ENCODE data around the gene GDF10.

The GDF10 gene

DNA sequence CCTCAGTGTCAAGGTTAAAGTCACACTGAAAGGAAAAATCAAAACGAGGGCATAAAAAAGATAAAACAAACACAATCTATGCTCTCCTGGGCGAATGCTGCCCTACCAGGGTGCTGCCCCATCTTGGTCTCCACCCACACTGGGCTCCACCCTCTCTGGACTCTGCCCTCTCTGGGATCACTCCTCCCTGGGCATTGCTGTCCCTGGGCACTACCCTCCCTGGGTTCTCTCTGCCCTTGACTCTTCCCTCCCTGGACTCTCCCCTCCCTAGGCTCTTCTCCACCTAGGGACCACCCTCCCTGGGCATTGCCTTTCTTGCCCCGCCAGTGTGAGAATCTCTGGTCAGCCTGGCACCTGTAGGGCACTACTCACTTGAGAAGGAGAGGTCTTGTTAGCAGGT is 30.8 kb downstream of the GDF10 start:
- Histone ChIP-seq H3K4me1 (ENCODE audit: low read length) (no peaks in the 10 kb centered on the region), H3K4me2 (ENCODE audit: low read depth, low read length) (no peak overlapping the region), H3K79me2 (ENCODE audit: low read length) (no peaks in the 10 kb centered on the region), H3K4me3 (ENCODE audit: low read length) (no peak overlapping the region), H3K27ac (ENCODE audit: low read length) (no peak overlapping the region), H3K9ac (ENCODE audit: low read length) (no peak overlapping the region), H3K9me3 (replicated peaks; ENCODE audit: insufficient read depth, low read length) (no peaks in the 10 kb centered on the region), H3K27me3 (replicated peaks; ENCODE audit: insufficient read depth, low read length) (no peaks in the 10 kb centered on the region), H3K36me3 (replicated peaks; ENCODE audit: insufficient read depth, low read length) (no peaks in the 10 kb centered on the region), H3K9me2 (replicated peaks; ENCODE audit: insufficient read depth, low read length) (no peaks in the 10 kb centered on the region), H3F3A (ENCODE audit: insufficient read depth, low read length) (no peaks in the 10 kb centered on the region), H2AFZ (ENCODE audit: low read length) (no peak overlapping the region), H4K20me1 (ENCODE audit: insufficient read depth, low read length) (no peaks in the 10 kb centered on the region)
- DNase-seq = no peak
- TF ChIP-seq, protein P1, sequence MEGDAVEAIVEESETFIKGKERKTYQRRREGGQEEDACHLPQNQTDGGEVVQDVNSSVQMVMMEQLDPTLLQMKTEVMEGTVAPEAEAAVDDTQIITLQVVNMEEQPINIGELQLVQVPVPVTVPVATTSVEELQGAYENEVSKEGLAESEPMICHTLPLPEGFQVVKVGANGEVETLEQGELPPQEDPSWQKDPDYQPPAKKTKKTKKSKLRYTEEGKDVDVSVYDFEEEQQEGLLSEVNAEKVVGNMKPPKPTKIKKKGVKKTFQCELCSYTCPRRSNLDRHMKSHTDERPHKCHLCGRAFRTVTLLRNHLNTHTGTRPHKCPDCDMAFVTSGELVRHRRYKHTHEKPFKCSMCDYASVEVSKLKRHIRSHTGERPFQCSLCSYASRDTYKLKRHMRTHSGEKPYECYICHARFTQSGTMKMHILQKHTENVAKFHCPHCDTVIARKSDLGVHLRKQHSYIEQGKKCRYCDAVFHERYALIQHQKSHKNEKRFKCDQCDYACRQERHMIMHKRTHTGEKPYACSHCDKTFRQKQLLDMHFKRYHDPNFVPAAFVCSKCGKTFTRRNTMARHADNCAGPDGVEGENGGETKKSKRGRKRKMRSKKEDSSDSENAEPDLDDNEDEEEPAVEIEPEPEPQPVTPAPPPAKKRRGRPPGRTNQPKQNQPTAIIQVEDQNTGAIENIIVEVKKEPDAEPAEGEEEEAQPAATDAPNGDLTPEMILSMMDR (IDR thresholded peaks at IDR 0.05; ENCODE audit: low read length) = no peak
- no peak for TF ChIP-seq EZH2phosphoT487 (IDR thresholded peaks at IDR 0.05; ENCODE audit: low read length)

DNA sequence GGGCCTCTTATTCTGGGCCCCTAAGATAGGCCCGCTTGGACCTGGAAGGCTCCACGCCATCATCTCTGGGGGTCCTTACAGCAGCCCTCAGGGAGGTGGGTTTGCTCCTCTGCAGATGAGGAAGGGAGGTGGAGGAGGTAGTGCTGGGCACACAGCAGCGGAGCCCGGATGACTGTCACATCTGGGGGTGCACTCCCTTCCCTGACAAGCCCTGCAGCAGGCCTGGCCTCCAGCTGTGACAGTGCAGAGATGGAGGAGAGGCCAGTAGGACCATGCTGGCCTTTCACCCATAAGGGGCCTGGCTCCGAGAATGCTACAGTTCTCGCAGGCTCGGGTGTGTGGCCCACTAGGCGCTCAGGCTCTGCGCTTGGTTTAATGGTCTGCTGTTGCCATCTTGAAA is 31.5 kb downstream of the GDF10 start:
- Histone ChIP-seq H3K9ac (ENCODE audit: low read length) (no peak overlapping the region), H3K9me3 (replicated peaks; ENCODE audit: insufficient read depth, low read length) (no peaks in the 10 kb centered on the region)
- no peak for TF ChIP-seq EZH2phosphoT487 (IDR thresholded peaks at IDR 0.05; ENCODE audit: low read length)
- no peak for TF ChIP-seq EZH2 (optimal IDR thresholded peaks at IDR 0.05; ENCODE audit: low read depth, low read length)
- TF ChIP-seq, protein P1 (IDR thresholded peaks at IDR 0.05; ENCODE audit: low read length) = no peak

DNA sequence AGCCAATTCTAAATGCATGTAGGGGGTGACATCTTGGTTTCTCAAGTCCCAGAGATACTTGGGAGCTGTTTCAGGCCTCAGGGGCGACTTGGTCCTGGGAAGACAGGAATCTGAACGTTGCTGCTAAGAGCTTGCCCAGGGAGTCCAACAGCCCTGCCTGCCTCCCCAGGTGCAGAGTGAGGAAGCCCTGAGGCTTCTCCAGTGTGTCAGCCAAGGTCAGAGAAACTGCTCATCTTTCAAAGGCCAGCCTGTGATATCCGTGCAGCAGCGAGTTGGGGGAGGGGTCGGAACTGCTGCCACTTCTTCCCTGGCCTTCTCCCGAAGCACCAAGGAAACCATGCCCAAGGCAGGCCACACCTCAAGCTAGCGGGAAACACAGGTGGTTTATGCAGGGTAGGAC is 32.0 kb downstream of the GDF10 start:
- no peaks in the 10 kb centered on the region for H3K4me1 ChIP-seq (ENCODE audit: low read length)
- no peaks in the 10 kb centered on the region for H3F3A ChIP-seq (ENCODE audit: insufficient read depth, low read length)
- H3K9me3 ChIP-seq (replicated peaks; ENCODE audit: insufficient read depth, low read length) = no peaks in the 10 kb centered on the region
- no peaks in the 10 kb centered on the region for H3K27me3 ChIP-seq (replicated peaks; ENCODE audit: insufficient read depth, low read length)
- no peak overlapping the region for H3K9ac ChIP-seq (ENCODE audit: low read length)
- H2AFZ ChIP-seq (ENCODE audit: low read length) = no peak overlapping the region
- no peak overlapping the region for H3K4me2 ChIP-seq (ENCODE audit: low read depth, low read length)
- TF ChIP-seq EZH2 (optimal IDR thresholded peaks at IDR 0.05; ENCODE audit: low read depth, low read length) (no peak), EZH2phosphoT487 (IDR thresholded peaks at IDR 0.05; ENCODE audit: low read length) (no peak)
- TF ChIP-seq, protein P1 (IDR thresholded peaks at IDR 0.05; ENCODE audit: low read length) = no peak
- H3K4me3 ChIP-seq (ENCODE audit: low read length) = no peak overlapping the region
- DNase-seq = no peak
- H3K9me2 ChIP-seq (replicated peaks; ENCODE audit: insufficient read depth, low read length) = no peaks in the 10 kb centered on the region
- no peaks in the 10 kb centered on the region for H3K79me2 ChIP-seq (ENCODE audit: low read length)
- H3K27ac ChIP-seq (ENCODE audit: low read length) = no peak overlapping the region
- no peaks in the 10 kb centered on the region for H3K36me3 ChIP-seq (replicated peaks; ENCODE audit: insufficient read depth, low read length)
- no peaks in the 10 kb centered on the region for H4K20me1 ChIP-seq (ENCODE audit: insufficient read depth, low read length)

More for the DNA sequence above, 31.5 kb downstream of the GDF10 start:
- Histone ChIP-seq H4K20me1 (ENCODE audit: insufficient read depth, low read length) (no peaks in the 10 kb centered on the region), H3K27me3 (replicated peaks; ENCODE audit: insufficient read depth, low read length) (no peaks in the 10 kb centered on the region), H3K27ac (ENCODE audit: low read length) (no peak overlapping the region), H3K4me1 (ENCODE audit: low read length) (no peaks in the 10 kb centered on the region), H3F3A (ENCODE audit: insufficient read depth, low read length) (no peaks in the 10 kb centered on the region), H3K36me3 (replicated peaks; ENCODE audit: insufficient read depth, low read length) (no peaks in the 10 kb centered on the region), H3K9me2 (replicated peaks; ENCODE audit: insufficient read depth, low read length) (no peaks in the 10 kb centered on the region), H2AFZ (ENCODE audit: low read length) (no peak overlapping the region), H3K4me3 (ENCODE audit: low read length) (no peak overlapping the region), H3K4me2 (ENCODE audit: low read depth, low read length) (no peak overlapping the region), H3K79me2 (ENCODE audit: low read length) (no peaks in the 10 kb centered on the region)
- no peak for DNase-seq
